Prostate gland (tissue), 2 donors: ENCODE data around the gene RUNX2. TPM values are rescaled to one million over a fixed set of nuclear protein-coding genes. Genes with fewer than 3 reads are reported as not detected.

Source experiments
- DNase-seq: peaks from one replicate; pipeline ENCODE4 v3.0.0-alpha.2; 2019; ENCODE audit warnings: low spot score
- H3K27ac ChIP-seq, 2 donors: fragments of 200-600 bp; sonication (generic); 2 replicates each; pipeline ENCODE4 v1.5.1; 2017 to 2019
- H3K27me3 ChIP-seq: fragments of 200-600 bp; sonication (generic); replicated peaks from 2 replicates; pipeline ENCODE4 v1.5.1; 2019; ENCODE audit not compliant: insufficient read depth
- H3K36me3 ChIP-seq, 2 donors: fragments of 200-600 bp; sonication (generic); 1 replicate in 1 of 2; 2 replicates in 1 of 2; pipeline versions ENCODE4 v1.5.1 to v1.8.1; 2017 to 2019
- H3K4me1 ChIP-seq: fragments of 200-600 bp; sonication (generic); replicated peaks from 2 replicates; pipeline ENCODE4 v1.5.1; 2019
- H3K4me3 ChIP-seq, 2 donors: fragments of 200-600 bp; sonication (generic); 2 replicates each; pipeline ENCODE4 v1.5.1; 2017 to 2019
- H3K9me3 ChIP-seq: fragments of 200-600 bp; sonication (generic); 2 replicates; pipeline ENCODE4 v1.5.1; 2017
- POLR2A ChIP-seq: fragments of 450-650 bp; IDR thresholded peaks from one replicate; pipeline ENCODE4 v1.6.1; 2016; ENCODE audit warnings: antibody characterized with exemption, mild to moderate bottlenecking
- POLR2AphosphoS5 ChIP-seq: sonication (generic); formaldehyde crosslinking; IDR thresholded peaks from one replicate; pipeline ENCODE4 v1.6.1; 2017; ENCODE audit warnings: antibody characterized with exemption
- WGBS: methylation state at CpG from one replicate; pipeline ENCODE4 v1.1.5; 2018; 5-methylcytosine and 5-hydroxymethylcytosine counted together
- intact Hi-C: fragments of 100-400 bp; cut with DNase I; formaldehyde crosslinking; loops from one replicate; pipeline ENCODE4 v1.14.2; 2022
- total RNA-seq, 2 donors: library from RNA; depleted of rRNA; stranded (reverse); fragments of >200 nt; gene quantifications; one replicate each; pipeline ENCODE4 v1.1.0, GENCODE V29; 2016
- TF ChIP-seq, protein P1 (sequence below), 4 experiments: fragments of 200-600 bp in 2 of 4; fragments of 450-650 bp in 2 of 4; sonication (generic) in 2 of 4; IDR thresholded peaks; 1 replicate in 3 of 4; 2 replicates in 1 of 4; pipeline ENCODE4 v1.5.1; 2016 to 2019; ENCODE audit warnings: antibody characterized with exemption in 4 of 4, mild to moderate bottlenecking in 2 of 4, moderate library complexity in 2 of 4

The RUNX2 gene
- total RNA-seq, 2 donors from 2014 or later = 9.2 to 10.7 TPM

DNA sequence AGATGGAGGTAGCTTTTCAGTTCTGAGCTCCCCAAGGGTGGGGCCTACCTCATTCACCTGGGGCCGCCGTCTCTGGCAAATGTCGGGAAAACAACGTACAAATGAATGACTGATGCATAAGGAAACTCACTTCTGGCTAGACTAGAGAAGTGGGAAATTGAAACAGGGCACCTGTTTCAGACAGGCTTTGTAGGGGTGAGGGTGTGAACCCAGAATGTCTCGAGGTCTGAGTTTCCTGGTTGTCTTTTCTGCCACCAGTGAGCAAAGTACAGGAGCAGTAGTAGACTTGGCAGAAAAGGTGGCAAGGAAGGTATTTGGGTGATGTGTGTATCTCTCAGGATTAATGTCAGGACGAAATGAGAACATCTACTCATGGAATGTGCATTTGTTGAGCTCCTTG is 379.0 kb downstream of the RUNX2 start:
- TF ChIP-seq POLR2A (no peak), POLR2AphosphoS5 (no peak)
- TF ChIP-seq, protein P1, sequence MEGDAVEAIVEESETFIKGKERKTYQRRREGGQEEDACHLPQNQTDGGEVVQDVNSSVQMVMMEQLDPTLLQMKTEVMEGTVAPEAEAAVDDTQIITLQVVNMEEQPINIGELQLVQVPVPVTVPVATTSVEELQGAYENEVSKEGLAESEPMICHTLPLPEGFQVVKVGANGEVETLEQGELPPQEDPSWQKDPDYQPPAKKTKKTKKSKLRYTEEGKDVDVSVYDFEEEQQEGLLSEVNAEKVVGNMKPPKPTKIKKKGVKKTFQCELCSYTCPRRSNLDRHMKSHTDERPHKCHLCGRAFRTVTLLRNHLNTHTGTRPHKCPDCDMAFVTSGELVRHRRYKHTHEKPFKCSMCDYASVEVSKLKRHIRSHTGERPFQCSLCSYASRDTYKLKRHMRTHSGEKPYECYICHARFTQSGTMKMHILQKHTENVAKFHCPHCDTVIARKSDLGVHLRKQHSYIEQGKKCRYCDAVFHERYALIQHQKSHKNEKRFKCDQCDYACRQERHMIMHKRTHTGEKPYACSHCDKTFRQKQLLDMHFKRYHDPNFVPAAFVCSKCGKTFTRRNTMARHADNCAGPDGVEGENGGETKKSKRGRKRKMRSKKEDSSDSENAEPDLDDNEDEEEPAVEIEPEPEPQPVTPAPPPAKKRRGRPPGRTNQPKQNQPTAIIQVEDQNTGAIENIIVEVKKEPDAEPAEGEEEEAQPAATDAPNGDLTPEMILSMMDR (IDR thresholded peaks at IDR 0.05) = no peak
- DNase-seq = no peak
- H3K27me3 ChIP-seq = no peaks in the 10 kb centered on the region
- no peaks in the 10 kb centered on the region for H3K36me3 ChIP-seq
- H3K4me3 ChIP-seq = no peak overlapping the region
- no peaks in the 10 kb centered on the region for H3K4me1 ChIP-seq
- 91% methylated on average over 6 of the region's 6 CpGs for WGBS
- intact Hi-C loops = no loop called here
- no peak overlapping the region for H3K27ac ChIP-seq
- H3K9me3 ChIP-seq = no peaks in the 10 kb centered on the region

DNA sequence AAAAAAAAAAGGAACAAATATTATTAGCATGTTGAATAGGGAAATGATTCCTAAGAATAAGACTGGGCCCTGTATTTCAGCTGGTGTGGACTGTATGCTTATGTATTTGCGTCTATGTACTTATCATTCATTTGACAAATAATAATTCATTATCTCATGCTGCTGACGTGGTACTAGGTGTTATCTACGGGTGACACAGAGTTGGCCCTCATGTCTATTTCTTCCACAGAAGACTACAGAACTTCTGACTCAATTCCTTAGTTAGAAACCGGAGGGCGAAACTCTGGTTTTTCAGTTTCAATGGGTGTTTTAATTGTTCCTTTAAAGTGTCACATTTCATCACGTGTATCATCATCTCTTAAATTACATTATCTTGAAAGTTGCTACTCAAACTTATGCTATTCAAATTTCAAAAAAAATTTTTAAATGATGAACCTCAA is 381.7 kb downstream of the RUNX2 start:
- Histone ChIP-seq H3K36me3 (no peaks in the 10 kb centered on the region), H3K27me3 (no peaks in the 10 kb centered on the region), H3K9me3 (no peaks in the 10 kb centered on the region), H3K27ac (no peak overlapping the region), H3K4me1 (no peaks in the 10 kb centered on the region), H3K4me3 (no peak overlapping the region)
- TF ChIP-seq POLR2A (no peak), POLR2AphosphoS5 (no peak)
- TF ChIP-seq, protein P1 (IDR thresholded peaks at IDR 0.05) = no peak
- intact Hi-C loops = no loop called here
- no peak for DNase-seq
- 80% methylated on average over 6 of the region's 6 CpGs for WGBS

DNA sequence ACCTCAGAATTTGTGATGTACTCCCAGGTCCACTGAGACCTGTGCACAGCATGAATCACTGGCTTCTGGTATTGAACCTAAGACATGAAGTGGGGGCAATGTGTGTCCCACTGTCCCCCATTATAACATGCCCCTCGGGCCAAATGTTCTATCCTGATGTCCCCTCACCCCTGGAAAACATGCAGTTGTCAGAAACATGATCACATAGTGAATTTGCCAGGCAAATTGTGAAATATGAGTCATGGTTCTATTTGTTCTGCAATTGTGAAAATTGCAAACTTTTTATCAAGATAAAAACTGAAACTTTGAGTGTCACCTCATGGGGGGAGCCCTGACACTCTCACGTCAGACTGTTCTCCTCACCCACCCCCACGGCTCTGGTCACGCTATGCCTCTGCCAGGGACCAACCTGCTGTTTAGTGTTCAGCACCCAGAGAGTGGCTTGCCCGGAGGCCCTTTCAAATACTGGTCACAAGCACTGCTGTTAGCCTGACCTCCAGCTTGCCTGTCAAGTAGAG is 382.2 kb downstream of the RUNX2 start:
- no peak overlapping the region for H3K27ac ChIP-seq
- no peaks in the 10 kb centered on the region for H3K4me1 ChIP-seq
- no peak for TF ChIP-seq POLR2AphosphoS5
- TF ChIP-seq POLR2A = no peak
- TF ChIP-seq, protein P1 (IDR thresholded peaks at IDR 0.05) = no peak
- no peaks in the 10 kb centered on the region for H3K27me3 ChIP-seq
- WGBS = 58% methylated on average over 5 of the region's 5 CpGs
- DNase-seq = no peak
- no peaks in the 10 kb centered on the region for H3K9me3 ChIP-seq
- H3K4me3 ChIP-seq = no peak overlapping the region
- H3K36me3 ChIP-seq = no peaks in the 10 kb centered on the region
- intact Hi-C loops = no loop called here

DNA sequence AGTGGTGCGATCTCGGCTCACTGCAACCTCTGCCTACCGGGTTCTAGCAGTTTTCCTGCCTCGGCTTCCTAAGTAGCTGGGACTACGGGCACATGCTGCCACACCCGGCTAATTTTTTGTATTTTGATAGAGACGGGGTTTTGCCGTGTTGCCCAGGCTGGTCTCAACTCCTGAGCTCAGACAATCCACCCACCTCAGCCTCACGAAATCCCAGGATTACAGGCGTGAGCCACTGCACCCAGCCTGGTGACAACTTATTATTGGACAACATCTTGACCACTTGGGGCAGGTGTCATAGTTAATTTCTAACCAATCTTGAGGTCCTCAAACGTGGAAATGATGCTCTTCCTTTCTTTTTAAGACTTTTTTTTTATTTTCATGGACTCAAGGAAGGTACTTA is 383.9 kb downstream of the RUNX2 start:
- WGBS = 95% methylated on average over 11 of the region's 11 CpGs
- intact Hi-C loops = no loop called here
- Histone ChIP-seq H3K4me1 (no peaks in the 10 kb centered on the region), H3K36me3 (no peaks in the 10 kb centered on the region), H3K27me3 (no peaks in the 10 kb centered on the region), H3K4me3 (no peak overlapping the region), H3K9me3 (no peaks in the 10 kb centered on the region), H3K27ac (no peak overlapping the region)
- no peak for DNase-seq
- TF ChIP-seq POLR2AphosphoS5 (no peak), POLR2A (no peak)
- TF ChIP-seq, protein P1 (IDR thresholded peaks at IDR 0.05) = no peak

DNA sequence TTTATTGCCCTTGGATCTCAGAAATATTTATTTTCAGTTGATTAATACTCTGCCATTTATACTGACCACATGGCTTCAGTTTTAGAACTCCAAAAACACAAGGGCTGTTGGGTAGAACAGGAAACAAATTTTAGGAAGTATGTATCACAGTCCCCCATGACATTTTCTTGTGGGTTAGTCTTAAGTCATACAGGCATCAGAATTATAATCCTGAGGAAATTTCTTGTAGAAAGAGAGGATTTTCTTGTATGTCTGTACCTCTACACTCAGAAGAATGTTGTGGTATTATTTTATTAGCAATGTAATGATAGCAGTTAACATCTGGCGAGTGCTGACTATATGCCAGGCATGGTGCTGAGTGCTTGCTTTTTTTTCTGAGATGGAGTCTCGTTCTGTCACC is 384.7 kb downstream of the RUNX2 start:
- Histone ChIP-seq H3K27ac (no peak overlapping the region), H3K27me3 (no peaks in the 10 kb centered on the region), H3K4me1 (no peaks in the 10 kb centered on the region), H3K9me3 (no peaks in the 10 kb centered on the region), H3K4me3 (no peak overlapping the region), H3K36me3 (no peaks in the 10 kb centered on the region)
- WGBS = 95% methylated on average over 2 of the region's 2 CpGs
- intact Hi-C loops = no loop called here
- no peak for DNase-seq
- TF ChIP-seq POLR2AphosphoS5 = no peak
- no peak for TF ChIP-seq POLR2A
- TF ChIP-seq, protein P1 (IDR thresholded peaks at IDR 0.05) = no peak
